Sigmoid colon (tissue), 7 donors: ENCODE results near the gene UBE2E2. TPM values are rescaled to one million over a fixed set of nuclear protein-coding genes. Genes with fewer than 3 reads are reported as not detected.

ENCODE experiments used
- DNase-seq: peaks from one replicate; pipeline ENCODE4 v3.0.0-alpha.2; 2019
- H3K27ac ChIP-seq, 4 donors: fragments of 200-600 bp; sonication (generic); one replicate each; pipeline ENCODE4 v1.5.1; 2016 to 2019; ENCODE audit warnings: mild to moderate bottlenecking in 1 of 4
- H3K27me3 ChIP-seq, 3 donors: fragments of 200-600 bp; sonication (generic); one replicate each; pipeline ENCODE4 v1.5.1; 2019; ENCODE audit warnings: mild to moderate bottlenecking in 1 of 3
- H3K36me3 ChIP-seq, 4 donors: fragments of 200-600 bp; sonication (generic); one replicate each; pipeline ENCODE4 v1.5.1; 2016 to 2019
- H3K4me1 ChIP-seq, 4 donors: fragments of 200-600 bp; sonication (generic); one replicate each; pipeline ENCODE4 v1.5.1; 2017 to 2019
- H3K4me3 ChIP-seq, 4 donors: fragments of 200-600 bp; sonication (generic); one replicate each; pipeline ENCODE4 v1.5.1; 2017 to 2019; ENCODE audit warnings: mild to moderate bottlenecking in 2 of 4, moderate library complexity in 1 of 4
- H3K9me3 ChIP-seq, 4 donors: fragments of 200-600 bp in 3 of 4; sonication (generic) in 3 of 4; one replicate each; pipeline versions ENCODE4 v1.5.1 to v1.6.1; 2013 to 2019
- EP300 ChIP-seq, 4 donors: sonication (generic); formaldehyde crosslinking; IDR thresholded peaks; one replicate each; pipeline ENCODE4 v1.6.1; 2017; ENCODE audit warnings: antibody characterized with exemption in 4 of 4
- POLR2A ChIP-seq, 2 donors: fragments of 450-650 bp; IDR thresholded peaks; one replicate each; pipeline ENCODE4 v1.6.1; 2016; ENCODE audit warnings: antibody characterized with exemption in 2 of 2, mild to moderate bottlenecking in 2 of 2, moderate library complexity in 2 of 2
- POLR2AphosphoS5 ChIP-seq, 4 donors: sonication (generic); formaldehyde crosslinking; IDR thresholded peaks; one replicate each; pipeline ENCODE4 v1.6.1; 2017; ENCODE audit warnings: antibody characterized with exemption in 4 of 4
- WGBS, 2 donors: extraction: QIAGEN DNeasy Blood & Tissue Kit; methylation state at CpG; one replicate each; pipeline ENCODE4 v1.1.7; 2013; 5-methylcytosine and 5-hydroxymethylcytosine counted together
- intact Hi-C: fragments of 100-400 bp; cut with DNase I; formaldehyde crosslinking; loops from one replicate; pipeline ENCODE4 v1.15.1; 2023
- polyA plus RNA-seq, 3 donors: library from polyadenylated mRNA; stranded (reverse); fragments of 200-250 nt; gene quantifications; one replicate each; pipeline ENCODE4 v1.2.3, GENCODE V29; 2013
- total RNA-seq, 4 donors: library from RNA; depleted of rRNA; stranded (reverse); fragments of >200 nt; gene quantifications; one replicate each; pipeline ENCODE4 v1.1.0, GENCODE V29; 2016
- TF ChIP-seq, protein P1 (sequence below), 4 experiments: fragments of 450-650 bp in 3 of 4; fragments of 200-600 bp in 1 of 4; IDR thresholded peaks; one replicate each; pipeline ENCODE4 v1.5.1; 2016 to 2019; ENCODE audit warnings: antibody characterized with exemption in 4 of 4, mild to moderate bottlenecking in 3 of 4, moderate library complexity in 2 of 4
- donor health status: healthy with polysubstance abuse.
- donor health status: Bipolar disorder and iron deficiency.
- donor health status: healthy.

The UBE2E2 gene
- total and polyA plus RNA-seq, 7 donors: 3.7 to 135 (median 34.6) TPM

DNA sequence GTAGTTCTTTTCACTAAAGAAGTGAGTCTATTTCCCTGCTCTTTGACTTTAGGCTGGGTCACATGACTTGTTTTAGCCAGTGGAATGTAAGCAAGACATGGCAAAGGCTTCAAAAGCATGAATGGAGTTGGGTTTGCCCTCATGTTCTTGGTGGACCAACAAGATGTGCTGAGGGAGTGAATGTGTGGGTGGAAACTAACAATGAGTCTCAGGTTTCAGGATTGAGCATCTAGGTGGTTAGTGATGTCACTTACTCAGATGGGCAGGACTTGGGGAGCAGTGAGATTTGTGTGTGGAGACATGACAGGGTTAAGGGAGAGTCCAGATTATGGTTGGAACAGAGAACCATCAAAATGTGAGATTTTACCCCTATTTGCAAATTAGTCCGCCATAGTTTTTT, 421.2 kb downstream of the UBE2E2 start:
- Histone ChIP-seq H3K27me3 (no peaks in the 10 kb centered on the region), H3K27ac (no peak overlapping the region), H3K9me3 (peaks cover 0 to 7% (median 0%) of the 10 kb centered on the region in 4 donors), H3K4me3 (no peak overlapping the region), H3K36me3 (no peaks in the 10 kb centered on the region), H3K4me1 (no peaks in the 10 kb centered on the region)
- TF ChIP-seq POLR2AphosphoS5 (IDR thresholded peaks at IDR 0.05) (no peak), POLR2A (IDR thresholded peaks at IDR 0.05) (no peak)
- WGBS, 2 donors: 32 to 98% methylated on average over 1 of the region's 1 CpG
- DNase-seq: no peak
- intact Hi-C loops: no loop called here

DNA sequence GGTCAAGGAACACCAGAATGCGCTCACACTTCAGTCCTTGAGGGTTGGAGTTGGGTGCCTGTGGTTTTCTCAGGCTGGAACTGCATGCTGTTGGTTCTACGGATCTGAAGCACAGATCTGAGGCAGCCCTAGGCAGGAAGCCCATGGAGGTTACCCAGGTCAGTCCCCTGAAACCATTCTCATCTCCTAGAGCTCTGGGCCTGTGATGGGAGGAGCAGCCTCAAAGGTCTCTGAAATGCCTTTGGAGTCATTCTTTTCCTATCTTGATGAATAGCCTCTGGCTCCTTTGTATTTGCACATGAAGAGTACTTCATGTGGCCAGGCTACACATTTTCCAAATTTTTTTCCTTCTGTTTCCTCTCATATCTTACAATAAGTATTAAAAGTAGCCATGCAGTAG, 423.3 kb downstream of the UBE2E2 start:
- intact Hi-C loops: no loop called here
- TF ChIP-seq EP300 (IDR thresholded peaks at IDR 0.05) (no peak), POLR2AphosphoS5 (IDR thresholded peaks at IDR 0.05) (no peak), POLR2A (IDR thresholded peaks at IDR 0.05) (no peak)
- TF ChIP-seq, protein P1, sequence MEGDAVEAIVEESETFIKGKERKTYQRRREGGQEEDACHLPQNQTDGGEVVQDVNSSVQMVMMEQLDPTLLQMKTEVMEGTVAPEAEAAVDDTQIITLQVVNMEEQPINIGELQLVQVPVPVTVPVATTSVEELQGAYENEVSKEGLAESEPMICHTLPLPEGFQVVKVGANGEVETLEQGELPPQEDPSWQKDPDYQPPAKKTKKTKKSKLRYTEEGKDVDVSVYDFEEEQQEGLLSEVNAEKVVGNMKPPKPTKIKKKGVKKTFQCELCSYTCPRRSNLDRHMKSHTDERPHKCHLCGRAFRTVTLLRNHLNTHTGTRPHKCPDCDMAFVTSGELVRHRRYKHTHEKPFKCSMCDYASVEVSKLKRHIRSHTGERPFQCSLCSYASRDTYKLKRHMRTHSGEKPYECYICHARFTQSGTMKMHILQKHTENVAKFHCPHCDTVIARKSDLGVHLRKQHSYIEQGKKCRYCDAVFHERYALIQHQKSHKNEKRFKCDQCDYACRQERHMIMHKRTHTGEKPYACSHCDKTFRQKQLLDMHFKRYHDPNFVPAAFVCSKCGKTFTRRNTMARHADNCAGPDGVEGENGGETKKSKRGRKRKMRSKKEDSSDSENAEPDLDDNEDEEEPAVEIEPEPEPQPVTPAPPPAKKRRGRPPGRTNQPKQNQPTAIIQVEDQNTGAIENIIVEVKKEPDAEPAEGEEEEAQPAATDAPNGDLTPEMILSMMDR (IDR thresholded peaks at IDR 0.05): no peak
- 92 to 95% methylated on average over 2 of the region's 2 CpGs for WGBS, 2 donors
- Histone ChIP-seq H3K9me3 (peaks cover 0 to 7% (median 0%) of the 10 kb centered on the region in 4 donors), H3K4me1 (no peaks in the 10 kb centered on the region), H3K27me3 (no peaks in the 10 kb centered on the region), H3K4me3 (no peak overlapping the region), H3K27ac (no peak overlapping the region), H3K36me3 (no peaks in the 10 kb centered on the region)
- DNase-seq: no peak

DNA sequence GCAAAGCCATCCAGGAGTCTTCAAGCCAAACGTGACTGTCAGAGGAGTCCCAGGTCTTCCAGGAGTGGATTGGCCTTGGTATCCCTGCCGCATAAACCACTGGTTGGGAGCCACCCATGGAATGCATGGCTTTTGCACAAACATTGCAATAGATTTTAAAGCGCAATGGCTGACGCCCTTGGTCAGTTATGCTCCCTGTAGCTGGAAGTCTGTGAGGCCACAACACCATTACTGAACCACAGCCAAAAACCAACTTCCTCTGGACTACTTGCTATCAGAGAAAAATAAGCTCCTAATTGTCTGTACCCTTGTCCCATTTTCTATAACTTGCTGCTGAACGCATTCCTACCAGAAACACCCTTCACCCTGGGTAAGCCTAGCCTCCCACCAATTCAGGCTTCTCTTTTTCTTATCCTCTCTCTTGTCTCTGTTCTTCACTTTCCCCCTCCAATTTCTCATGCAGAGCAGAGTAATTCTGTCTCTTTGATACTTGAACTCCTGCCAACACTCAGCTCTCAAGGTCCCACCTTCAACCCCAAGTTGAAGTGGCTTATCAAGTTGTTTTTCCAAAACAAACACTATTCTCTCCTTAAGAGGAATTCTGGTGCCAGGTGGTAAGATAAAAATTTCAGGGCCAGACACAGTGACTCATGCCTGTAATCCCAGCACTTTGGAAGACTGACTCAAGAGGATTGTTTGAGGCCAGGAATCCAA, 426.2 kb downstream of the UBE2E2 start:
- H3K4me3 ChIP-seq: no peak overlapping the region
- H3K27ac ChIP-seq: no peak overlapping the region
- H3K9me3 ChIP-seq: no peaks in the 10 kb centered on the region
- intact Hi-C loops: no loop called here
- H3K27me3 ChIP-seq: no peaks in the 10 kb centered on the region
- no peaks in the 10 kb centered on the region for H3K36me3 ChIP-seq
- no peak for DNase-seq
- no peaks in the 10 kb centered on the region for H3K4me1 ChIP-seq
- TF ChIP-seq, protein P1 (IDR thresholded peaks at IDR 0.05): no peak
- no peak for TF ChIP-seq EP300 (IDR thresholded peaks at IDR 0.05)
- TF ChIP-seq POLR2AphosphoS5 (IDR thresholded peaks at IDR 0.05): no peak
- no peak for TF ChIP-seq POLR2A (IDR thresholded peaks at IDR 0.05)
- 15 to 71% methylated on average over 5 of the region's 5 CpGs for WGBS, 2 donors

DNA sequence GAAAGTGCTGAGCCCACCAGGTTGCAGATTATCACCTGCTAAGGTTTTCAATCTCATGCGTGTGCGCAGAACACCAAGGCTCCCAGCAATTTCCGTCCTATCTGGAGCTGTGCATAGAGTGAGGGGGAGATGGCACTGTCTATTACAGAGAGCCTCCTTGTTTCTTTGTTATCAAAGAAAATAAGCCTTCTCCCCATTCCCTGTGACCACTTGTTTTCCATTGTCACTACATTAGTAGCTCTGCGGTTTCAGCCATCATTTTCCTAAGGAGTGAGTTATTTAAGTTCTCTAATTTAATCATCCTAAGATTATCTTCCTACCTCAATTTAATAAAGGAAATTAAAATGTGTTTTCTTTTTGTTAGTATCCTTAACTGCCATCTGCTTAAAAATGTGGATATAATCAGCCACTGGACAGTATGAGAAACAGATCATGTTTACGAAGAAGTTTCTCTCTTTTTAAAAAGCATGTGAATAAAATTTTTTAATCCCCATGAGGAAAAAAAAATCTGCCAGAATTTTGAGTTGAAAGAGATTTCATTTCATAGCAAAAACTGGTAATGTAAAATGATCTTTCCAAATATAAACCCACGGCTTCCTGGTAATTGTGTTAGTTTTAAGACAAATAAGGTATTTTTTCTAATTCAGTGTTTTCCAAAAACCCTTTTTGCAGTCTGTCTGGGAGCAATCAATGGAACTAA, 430.3 kb downstream of the UBE2E2 start:
- DNase-seq: no peak
- Histone ChIP-seq H3K36me3 (no peaks in the 10 kb centered on the region), H3K4me3 (no peak overlapping the region), H3K27me3 (no peaks in the 10 kb centered on the region), H3K9me3 (no peaks in the 10 kb centered on the region), H3K4me1 (no peaks in the 10 kb centered on the region), H3K27ac (no peak overlapping the region)
- TF ChIP-seq, protein P1 (IDR thresholded peaks at IDR 0.05): no peak
- TF ChIP-seq POLR2A (IDR thresholded peaks at IDR 0.05) (no peak), POLR2AphosphoS5 (IDR thresholded peaks at IDR 0.05) (no peak), EP300 (IDR thresholded peaks at IDR 0.05) (no peak)
- intact Hi-C loops: no loop called here
- 92 to 95% methylated on average over 6 of the region's 6 CpGs for WGBS, 2 donors

DNA sequence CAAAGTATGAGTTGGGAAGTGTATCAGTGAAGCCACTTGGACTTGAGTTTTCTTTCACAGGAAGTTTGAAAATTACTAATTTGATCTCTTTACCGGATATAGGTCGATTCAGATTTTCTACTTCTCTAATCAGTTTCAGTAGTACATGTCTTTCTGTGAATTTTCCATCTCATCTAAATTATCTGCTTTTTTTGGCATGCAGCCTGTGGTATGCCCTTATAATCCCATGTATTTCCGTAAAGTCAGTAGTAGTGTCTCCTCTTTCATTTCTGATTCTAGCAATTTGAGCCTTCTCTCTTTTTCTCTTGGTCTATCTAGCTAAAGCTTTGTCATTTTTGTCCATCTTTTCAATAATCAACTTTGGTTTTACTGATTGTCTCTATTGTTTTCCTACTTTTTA, 434.2 kb downstream of the UBE2E2 start:
- Histone ChIP-seq H3K27ac (no peak overlapping the region), H3K36me3 (no peaks in the 10 kb centered on the region), H3K27me3 (no peaks in the 10 kb centered on the region), H3K9me3 (no peaks in the 10 kb centered on the region), H3K4me1 (no peaks in the 10 kb centered on the region), H3K4me3 (no peak overlapping the region)
- no peak for DNase-seq
- 95 to 96% methylated on average over 3 of the region's 3 CpGs for WGBS, 2 donors
- intact Hi-C loops: no loop called here
- no peak for TF ChIP-seq POLR2A (IDR thresholded peaks at IDR 0.05)
- TF ChIP-seq, protein P1 (IDR thresholded peaks at IDR 0.05): no peak
- no peak for TF ChIP-seq EP300 (IDR thresholded peaks at IDR 0.05)
- no peak for TF ChIP-seq POLR2AphosphoS5 (IDR thresholded peaks at IDR 0.05)
